NCI-H345 treated with DMSO at 0.1 percent for 48 hours (cell line): ENCODE data around the gene ANXA5.

ENCODE experiments used
- DNase-seq: peaks from one replicate; lab custom pipeline; 2025; ENCODE audit not compliant: unreplicated experiment; lab: John Stamatoyannopoulos, UW

ANXA5 gene

GRCh38 chr4:121648516-121648915 is 48.3 kb downstream of the ANXA5 start:
- no peak for DNase-seq

GRCh38 chr4:121642876-121643585 is 53.7 kb downstream of the ANXA5 start:
- no peak for DNase-seq

DNA sequence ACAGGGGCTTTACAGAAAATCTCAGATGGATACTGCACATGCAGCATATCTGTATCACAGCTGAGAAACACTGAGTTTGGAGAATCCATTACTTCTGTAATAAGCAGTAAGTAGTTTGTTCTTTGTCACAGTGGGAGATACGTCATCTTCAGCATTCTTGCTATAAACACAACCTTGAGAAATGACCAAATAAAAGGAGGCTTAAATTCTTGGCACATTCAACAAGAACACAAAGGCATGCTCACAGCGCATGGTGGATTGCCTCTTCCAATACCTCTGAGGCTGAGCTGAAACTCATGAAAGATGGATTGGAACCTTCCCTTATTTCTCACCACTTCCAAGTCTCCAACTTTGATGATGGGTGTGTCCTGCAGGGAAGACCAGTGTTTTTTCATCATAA is 54.5 kb downstream of the ANXA5 start:
- no peak for DNase-seq

- no peak for DNase-seq
These were observed 63.1 kb downstream of the ANXA5 start for GRCh38 chr4:121633653-121634052.

DNA sequence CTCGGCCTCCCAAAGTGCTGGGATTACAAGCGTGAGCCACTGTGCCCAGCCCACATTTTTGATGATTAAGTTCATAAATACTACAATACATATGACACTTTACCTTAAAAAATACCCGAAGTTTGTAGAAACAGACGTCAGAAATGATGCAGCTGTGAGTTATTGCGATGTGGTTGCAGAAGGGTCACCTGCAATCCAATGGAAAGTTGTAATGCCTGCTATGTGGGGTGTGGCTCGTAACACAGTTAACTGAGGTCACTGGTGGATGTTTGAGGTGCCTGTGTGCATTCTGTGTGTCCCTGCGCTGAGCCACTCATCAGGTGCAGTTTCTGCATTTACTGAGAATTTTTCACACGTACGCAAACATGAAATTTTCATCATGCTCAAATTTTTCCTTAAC is 64.1 kb downstream of the ANXA5 start:
- no peak for DNase-seq
